A549 (cell line): ENCODE measurements around the gene KCNMA1.

Experiments
- CHD2 ChIP-seq: fragments of 150-350 bp; IDR thresholded peaks from 2 replicates; pipeline ENCODE4 v1.6.1; 2014; ENCODE audit warnings: low read length; ENCODE audit not compliant: partially characterized antibody
- EHMT2 ChIP-seq: fragments of 200-600 bp; sonication (generic); IDR thresholded peaks from 2 replicates; pipeline ENCODE4 v1.6.1; 2016; ENCODE audit warnings: antibody characterized with exemption, low read depth, mild to moderate bottlenecking, moderate library complexity
- MAFK ChIP-seq: fragments of 450-650 bp; IDR thresholded peaks from 2 replicates; pipeline ENCODE4 v1.6.1; 2014; ENCODE audit not compliant: partially characterized antibody
- POLR2A ChIP-seq: IDR thresholded peaks from 2 replicates; pipeline ENCODE4 v1.6.1; 2012; ENCODE audit warnings: mild to moderate bottlenecking, low read length
- RAD21 ChIP-seq, 2 experiments: fragments of >200 bp in 1 of 2; sonication (Bioruptor Twin) in 1 of 2; formaldehyde crosslinking in 1 of 2; IDR thresholded peaks in 1 of 2; conservative IDR thresholded peaks in 1 of 2; 2 replicates in 1 of 2; 3 replicates in 1 of 2; pipeline ENCODE4 v1.6.1; 2012 to 2018; ENCODE audit warnings: inconsistent platforms in 1 of 2
- TF ChIP-seq, protein P1 (sequence below): fragments of >200 bp; sonication (Bioruptor Twin); formaldehyde crosslinking; IDR thresholded peaks from 3 replicates; pipeline ENCODE4 v1.5.1; 2016
- TF ChIP-seq, protein P2 (sequence below): fragments of 200-600 bp; sonication (generic); IDR thresholded peaks from 2 replicates; pipeline ENCODE4 v1.6.1; 2016; ENCODE audit warnings: antibody characterized with exemption, mild to moderate bottlenecking, moderate library complexity

DNA sequence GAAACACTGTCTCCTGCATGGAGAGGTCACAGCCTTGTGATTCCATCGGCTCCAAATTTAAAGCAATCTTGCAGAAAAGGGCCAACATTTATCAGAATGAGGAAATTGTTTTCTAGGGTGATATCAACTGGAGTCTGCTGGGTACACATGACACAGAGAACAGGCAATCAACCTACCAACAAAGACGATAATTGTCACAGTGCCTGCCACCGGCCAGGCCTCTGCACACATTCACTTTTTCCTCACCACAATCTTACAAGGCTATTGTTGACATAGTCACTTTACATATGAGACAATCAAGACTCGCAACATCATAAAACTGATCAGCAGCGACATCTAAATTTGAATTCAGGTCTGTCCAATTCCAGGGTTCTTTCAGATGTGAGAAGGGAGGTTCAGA, 189.4 kb downstream of the KCNMA1 start:
- TF ChIP-seq MAFK (no peak), CHD2 (no peak), EHMT2 (no peak), RAD21 (conservative IDR thresholded peaks at IDR 0.05 in 1 of 2, IDR thresholded peaks at IDR 0.05 in 1 of 2) (no peak), POLR2A (no peak)
- TF ChIP-seq, protein P1, sequence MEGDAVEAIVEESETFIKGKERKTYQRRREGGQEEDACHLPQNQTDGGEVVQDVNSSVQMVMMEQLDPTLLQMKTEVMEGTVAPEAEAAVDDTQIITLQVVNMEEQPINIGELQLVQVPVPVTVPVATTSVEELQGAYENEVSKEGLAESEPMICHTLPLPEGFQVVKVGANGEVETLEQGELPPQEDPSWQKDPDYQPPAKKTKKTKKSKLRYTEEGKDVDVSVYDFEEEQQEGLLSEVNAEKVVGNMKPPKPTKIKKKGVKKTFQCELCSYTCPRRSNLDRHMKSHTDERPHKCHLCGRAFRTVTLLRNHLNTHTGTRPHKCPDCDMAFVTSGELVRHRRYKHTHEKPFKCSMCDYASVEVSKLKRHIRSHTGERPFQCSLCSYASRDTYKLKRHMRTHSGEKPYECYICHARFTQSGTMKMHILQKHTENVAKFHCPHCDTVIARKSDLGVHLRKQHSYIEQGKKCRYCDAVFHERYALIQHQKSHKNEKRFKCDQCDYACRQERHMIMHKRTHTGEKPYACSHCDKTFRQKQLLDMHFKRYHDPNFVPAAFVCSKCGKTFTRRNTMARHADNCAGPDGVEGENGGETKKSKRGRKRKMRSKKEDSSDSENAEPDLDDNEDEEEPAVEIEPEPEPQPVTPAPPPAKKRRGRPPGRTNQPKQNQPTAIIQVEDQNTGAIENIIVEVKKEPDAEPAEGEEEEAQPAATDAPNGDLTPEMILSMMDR = no peak
- TF ChIP-seq, protein P2, sequence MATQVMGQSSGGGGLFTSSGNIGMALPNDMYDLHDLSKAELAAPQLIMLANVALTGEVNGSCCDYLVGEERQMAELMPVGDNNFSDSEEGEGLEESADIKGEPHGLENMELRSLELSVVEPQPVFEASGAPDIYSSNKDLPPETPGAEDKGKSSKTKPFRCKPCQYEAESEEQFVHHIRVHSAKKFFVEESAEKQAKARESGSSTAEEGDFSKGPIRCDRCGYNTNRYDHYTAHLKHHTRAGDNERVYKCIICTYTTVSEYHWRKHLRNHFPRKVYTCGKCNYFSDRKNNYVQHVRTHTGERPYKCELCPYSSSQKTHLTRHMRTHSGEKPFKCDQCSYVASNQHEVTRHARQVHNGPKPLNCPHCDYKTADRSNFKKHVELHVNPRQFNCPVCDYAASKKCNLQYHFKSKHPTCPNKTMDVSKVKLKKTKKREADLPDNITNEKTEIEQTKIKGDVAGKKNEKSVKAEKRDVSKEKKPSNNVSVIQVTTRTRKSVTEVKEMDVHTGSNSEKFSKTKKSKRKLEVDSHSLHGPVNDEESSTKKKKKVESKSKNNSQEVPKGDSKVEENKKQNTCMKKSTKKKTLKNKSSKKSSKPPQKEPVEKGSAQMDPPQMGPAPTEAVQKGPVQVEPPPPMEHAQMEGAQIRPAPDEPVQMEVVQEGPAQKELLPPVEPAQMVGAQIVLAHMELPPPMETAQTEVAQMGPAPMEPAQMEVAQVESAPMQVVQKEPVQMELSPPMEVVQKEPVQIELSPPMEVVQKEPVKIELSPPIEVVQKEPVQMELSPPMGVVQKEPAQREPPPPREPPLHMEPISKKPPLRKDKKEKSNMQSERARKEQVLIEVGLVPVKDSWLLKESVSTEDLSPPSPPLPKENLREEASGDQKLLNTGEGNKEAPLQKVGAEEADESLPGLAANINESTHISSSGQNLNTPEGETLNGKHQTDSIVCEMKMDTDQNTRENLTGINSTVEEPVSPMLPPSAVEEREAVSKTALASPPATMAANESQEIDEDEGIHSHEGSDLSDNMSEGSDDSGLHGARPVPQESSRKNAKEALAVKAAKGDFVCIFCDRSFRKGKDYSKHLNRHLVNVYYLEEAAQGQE = no peak
